Measurements from ENCODE around the gene ATG3. TPM values are rescaled to one million over a fixed set of nuclear protein-coding genes. Genes with fewer than 3 reads are reported as not detected.

The ATG3 gene
- total RNA-seq, 1 donor from 2014 or later: 48.6 TPM

GRCh38 chr3:112560721-112561483 lies 860 bp downstream of the ATG3 start:
- intact Hi-C loops (cut with DNase I): no loop called here
- Histone ChIP-seq H3K4me1 (peaks cover 35% of the 10 kb centered on the region), H3K27me3 (no peaks in the 10 kb centered on the region), H3K4me3 (peak overlapping the region; percentile 91), H3K9me3 (no peaks in the 10 kb centered on the region), H3K36me3 (peaks cover 21% of the 10 kb centered on the region), H3K27ac (peak overlapping the region; percentile 98)
- DNase-seq (peak; percentile 85), ATAC-seq (peak; percentile 50)
- TF ChIP-seq CTCF (IDR thresholded peaks at IDR 0.05): no peak

DNA sequence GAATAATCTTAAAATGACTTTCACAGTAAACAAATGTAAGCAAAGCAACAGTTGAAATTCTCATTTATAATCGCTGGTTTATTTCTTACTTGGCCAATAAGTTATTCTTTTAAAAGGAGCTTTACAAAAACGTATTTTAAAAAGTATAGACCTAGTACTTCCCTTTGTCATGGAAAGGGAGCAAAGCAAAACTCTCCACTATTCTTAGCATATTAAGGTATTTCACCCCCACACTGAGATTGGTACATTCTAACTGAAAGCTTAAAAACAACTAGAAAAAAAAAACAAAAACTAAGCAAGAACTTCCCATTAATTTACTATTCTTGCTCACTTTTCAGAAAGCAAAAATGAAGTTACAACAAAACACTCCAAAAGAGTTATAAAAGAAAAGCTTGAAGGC lies 1.5 kb downstream of the ATG3 start:
- no peak for ATAC-seq
- intact Hi-C loops (cut with DNase I): no loop called here
- TF ChIP-seq CTCF (IDR thresholded peaks at IDR 0.05): no peak
- Histone ChIP-seq H3K9me3 (no peaks in the 10 kb centered on the region), H3K4me3 (peak overlapping the region; percentile 91), H3K27me3 (no peaks in the 10 kb centered on the region), H3K4me1 (peaks cover 41% of the 10 kb centered on the region), H3K36me3 (peaks cover 15% of the 10 kb centered on the region), H3K27ac (peak overlapping the region; percentile 98)
- no peak for DNase-seq

DNA sequence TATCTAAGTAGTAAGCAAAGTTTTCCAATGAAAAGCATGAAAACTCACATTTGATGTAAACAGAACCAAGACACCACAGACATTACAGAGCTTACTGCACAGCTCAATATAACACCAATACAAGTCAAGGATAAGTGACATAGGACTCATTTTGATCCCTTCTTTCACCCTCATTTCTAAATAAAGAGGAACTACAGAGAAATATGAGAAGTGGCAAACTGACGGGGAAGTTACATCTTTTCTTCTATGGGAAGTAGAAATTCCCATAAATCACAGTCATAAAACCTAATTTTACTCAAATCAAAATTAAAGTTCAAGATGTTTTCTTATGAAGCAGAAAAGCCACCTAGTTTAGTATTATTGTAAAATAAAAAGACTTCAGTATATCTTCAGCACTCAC lies 3.8 kb downstream of the ATG3 start:
- Histone ChIP-seq H3K27ac (no peak overlapping the region), H3K36me3 (peaks cover 14% of the 10 kb centered on the region), H3K9me3 (no peaks in the 10 kb centered on the region), H3K4me3 (no peak overlapping the region), H3K27me3 (no peaks in the 10 kb centered on the region), H3K4me1 (peaks cover 37% of the 10 kb centered on the region)
- no peak for ATAC-seq
- intact Hi-C loops (cut with DNase I): no loop called here
- no peak for DNase-seq
- TF ChIP-seq CTCF (IDR thresholded peaks at IDR 0.05): no peak

DNA sequence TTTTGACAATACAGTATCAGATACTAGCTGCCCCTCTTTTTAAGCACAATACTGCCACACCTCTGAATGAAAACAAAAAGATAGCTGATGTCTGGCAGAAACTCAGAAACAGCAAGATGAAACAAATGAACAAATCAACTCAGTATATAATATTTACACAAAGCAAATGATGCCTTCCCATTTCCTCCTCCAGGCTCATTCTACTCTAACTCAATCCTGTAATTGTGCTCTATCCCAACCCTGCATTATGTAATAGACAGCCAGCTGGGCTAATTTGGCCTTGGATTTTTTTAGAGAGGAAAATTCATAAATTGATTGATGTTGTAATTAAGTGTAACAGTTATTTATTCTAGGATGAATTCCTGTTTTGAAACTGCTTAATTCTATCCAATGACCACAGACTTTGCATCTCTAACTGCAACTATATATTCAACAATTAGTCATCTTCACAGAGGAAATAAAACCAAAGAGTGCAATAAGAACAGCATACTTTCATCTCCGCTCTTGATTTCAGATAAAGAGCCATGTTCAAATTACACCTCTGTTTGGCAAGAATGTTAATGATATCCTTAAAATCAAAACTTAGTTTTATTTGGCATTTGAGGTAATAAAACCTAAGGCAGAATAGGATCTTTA lies 6.1 kb downstream of the ATG3 start:
- Histone ChIP-seq H3K36me3 (peaks cover 14% of the 10 kb centered on the region), H3K4me1 (peaks cover 34% of the 10 kb centered on the region), H3K4me3 (no peak overlapping the region)

DNA sequence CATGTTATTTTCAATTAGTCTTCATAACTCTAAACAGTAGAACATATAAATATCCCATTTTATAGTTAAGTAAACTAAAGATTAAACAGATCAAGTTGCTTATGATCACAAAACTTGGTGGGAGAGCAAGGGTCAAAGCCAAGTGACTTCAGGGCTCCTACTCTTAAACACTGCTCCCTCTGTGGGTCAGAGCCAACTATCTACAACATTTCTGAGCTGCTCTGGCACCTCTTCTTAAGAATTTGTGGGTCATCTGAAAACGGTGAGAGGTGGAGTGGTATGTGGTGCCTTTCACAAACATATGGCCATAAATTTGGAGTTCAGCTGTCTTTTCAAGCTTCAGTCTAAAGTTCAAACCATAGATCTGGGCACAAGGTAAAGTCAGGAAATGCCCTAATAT lies 10.9 kb downstream of the ATG3 start:
- H3K4me1 ChIP-seq: peaks cover 10% of the 10 kb centered on the region
- H3K9me3 ChIP-seq: no peaks in the 10 kb centered on the region
- no peak for DNase-seq
- no peak overlapping the region for H3K4me3 ChIP-seq
- no peak for ATAC-seq
- no peaks in the 10 kb centered on the region for H3K27me3 ChIP-seq
- TF ChIP-seq CTCF (IDR thresholded peaks at IDR 0.05): no peak
- H3K36me3 ChIP-seq: peaks cover 42% of the 10 kb centered on the region
- H3K27ac ChIP-seq: no peak overlapping the region
- intact Hi-C loops (cut with DNase I): no loop called here

More for the DNA sequence above, 6.1 kb downstream of the ATG3 start:
- Histone ChIP-seq H3K27ac (no peak overlapping the region), H3K9me3 (no peaks in the 10 kb centered on the region), H3K27me3 (no peaks in the 10 kb centered on the region)
- no peak for TF ChIP-seq CTCF (IDR thresholded peaks at IDR 0.05)
- ATAC-seq (no peak), DNase-seq (no peak)
- intact Hi-C loops (cut with DNase I): no loop called here
